ENCODE measurements around the gene SCAMP4. TPM values are rescaled to one million over a fixed set of nuclear protein-coding genes. Genes with fewer than 3 reads are reported as not detected.

The SCAMP4 gene
- total and polyA plus RNA-seq, 9 of the 15 experiments (the other 6 are each of a cell fraction or from before 2014, with no cell fraction given), result 0.81 to 45.9 (median 12.8) TPM

- H3K27me3 ChIP-seq (ENCODE audit: control insufficient read depth in 2 of 2, insufficient read depth in 2 of 2, low read length in 2 of 2), result no peaks in the 10 kb centered on the region
- no peaks in the 10 kb centered on the region for H3K9me3 ChIP-seq (replicated peaks; ENCODE audit: control insufficient read depth, insufficient read depth, low read depth, low read length)
- ATAC-seq (peak; percentile 1; the same call in 2 of the 3 replicates), DNase-seq (ENCODE audit: extremely low read depth in 1 of 4, low spot score in 3 of 4) (no peak), FAIRE-seq (no peak)
- peaks cover 5% of the 10 kb centered on the region; the same call in 1 of the 2 replicates for H4K20me1 ChIP-seq (replicated peaks; ENCODE audit: control insufficient read depth, insufficient read depth, low read length)
- no peaks in the 10 kb centered on the region for H3K9me1 ChIP-seq (ENCODE audit: control insufficient read depth, insufficient read depth, low read length)
- in situ Hi-C loops (cut with MboI) (no loop called here), intact Hi-C loops (cut with micrococcal nuclease) (loop anchor here (2.0 kb wide), 1 partner anchor 24 kb away; no protein-coding TSS in a partner anchor)
- peak overlapping the region; percentile 100 for H3K4me3 ChIP-seq
- peak overlapping the region; percentile 85 for H3K4me2 ChIP-seq (ENCODE audit: insufficient read depth, low read length)
- H3K27ac ChIP-seq (ENCODE audit: extremely low read depth, low read depth, low read length), result peak overlapping the region; percentile 94
- TSS peak; percentile 90 for BruUV-seq (replicated peaks)
- 30% methylated on average over 24 of the region's 25 CpGs for WGBS (ENCODE audit: insufficient coverage, low coverage, missing lambda C conversion rate)
- H3K9ac ChIP-seq (ENCODE audit: insufficient read depth in 1 of 2, low read depth in 2 of 2, low read length in 2 of 2), result peak overlapping the region; percentile 94 to 95
- POLR2A ChIA-PET, result interaction anchor here (0.6 to 1.9 kb wide), 7 partner anchors 9 to 218 kb away, joined by 3 to 8 read pairs (median 4); partner anchors contain the start of gene ABHD17A
- peak overlapping the region; percentile 62; the same call in 1 of the 2 replicates for H2AFZ ChIP-seq (ENCODE audit: low read depth, low read length)
- CTCF ChIA-PET (ENCODE audit: low intra/inter-chr PET ratio), result no interaction called here
- H3K79me2 ChIP-seq (ENCODE audit: control insufficient read depth, insufficient read depth, low read length), result peaks cover 71% of the 10 kb centered on the region
- peaks cover 50 to 64% of the 10 kb centered on the region in 2 experiments for H3K4me1 ChIP-seq (replicated peaks in 1 of 2; ENCODE audit: control insufficient read depth in 2 of 2, insufficient read depth in 2 of 2, low read length in 2 of 2)
- peaks cover 37% of the 10 kb centered on the region; the same call in 2 of the 3 replicates for H3K36me3 ChIP-seq (ENCODE audit: control insufficient read depth, insufficient read depth, low read length)
- TF ChIP-seq BRCA1 (IDR thresholded peaks at IDR 0.05) (no peak), BRCA1 (CRISPR knock-in tag; IDR thresholded peaks at IDR 0.05) (no peak), ZNF511 (CRISPR knock-in tag; IDR thresholded peaks at IDR 0.05) (0 out of 2 replicates have a peak, but pooled peaks have one; percentile 17), GABPA (tag; conservative IDR thresholded peaks at IDR 0.05; ENCODE audit: low read depth) (peak; percentile 23; the same call in 1 of the 2 replicates), FOXA3 (CRISPR knock-in tag; conservative IDR thresholded peaks at IDR 0.05 in 1 of 2, IDR thresholded peaks at IDR 0.05 in 1 of 2) (0 out of 4 replicates have a peak, but pooled peaks of 1 of the 2 experiments have one; percentile 33), MAX (CRISPR knock-in tag; IDR thresholded peaks at IDR 0.05) (peak; percentile 2; the same call in 1 of the 2 replicates), SIN3B (IDR thresholded peaks at IDR 0.05; ENCODE audit: low read depth) (no peak), TRIM24 (IDR thresholded peaks at IDR 0.05) (no peak), ARID4B (CRISPR knock-in tag; IDR thresholded peaks at IDR 0.05) (0 out of 2 replicates have a peak, but pooled peaks have one; percentile 23), CREB1 (IDR thresholded peaks at IDR 0.05) (no peak), CREB1 (CRISPR knock-in tag; IDR thresholded peaks at IDR 0.05) (0 out of 2 replicates have a peak, but pooled peaks have one; percentile 31), HMGXB4 (CRISPR knock-in tag; IDR thresholded peaks at IDR 0.05) (no peak), RBFOX2 (IDR thresholded peaks at IDR 0.05; ENCODE audit: low read depth, low read length) (peak; percentile 13), ATF1 (CRISPR knock-in tag; IDR thresholded peaks at IDR 0.05) (no peak), ATF1 (tag; IDR thresholded peaks at IDR 0.05) (no peak)
Observed at GRCh38 chr19:1872807-1873523, 32.2 kb upstream of the SCAMP4 start.

Data from K562 (cell line).